Measurements from ENCODE around the gene SLC22A15.

DNA sequence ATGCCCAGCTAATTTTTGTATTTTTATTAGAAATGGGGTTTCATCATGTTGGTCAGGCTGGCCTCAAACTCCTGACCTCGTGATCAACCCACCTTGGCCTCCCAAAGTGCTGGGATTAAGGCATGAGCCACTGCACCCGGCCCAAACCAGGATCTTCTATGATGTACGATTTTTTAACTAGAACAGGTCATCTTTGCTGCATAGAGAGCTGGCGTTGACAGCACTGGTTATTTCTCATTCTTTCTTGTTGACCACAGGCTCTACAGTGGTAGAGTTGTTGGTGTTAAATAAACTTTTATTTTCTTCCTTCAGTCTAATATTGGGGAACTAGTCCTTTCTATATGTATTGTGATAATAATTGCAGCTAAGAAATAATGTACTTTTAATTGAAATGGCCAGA, 131.1 kb downstream of the SLC22A15 start:
- TF ChIP-seq POLR2A (IDR thresholded peaks at IDR 0.05; ENCODE audit: low read length) (no peak), GATA1 (IDR thresholded peaks at IDR 0.05; ENCODE audit: low read depth, low read length) (no peak)
